DOHH2 (cell line): ENCODE data around the gene RASL12.
"Not testable (repeated sequence)": the region's sequence is repeated elsewhere in the genome, so short reads cannot be mapped to it uniquely, and the experiment has no call there.

Experiments
- H3F3A ChIP-seq: fragments of 200-600 bp; sonication (generic), shearing (Covaris generic); 2 replicates; pipeline ENCODE4 v1.6.0; 2016; ENCODE audit warnings: antibody characterized with exemption, mild to moderate bottlenecking; ENCODE audit not compliant: control insufficient read depth, insufficient read depth
- H3K27ac ChIP-seq: fragments of 200-600 bp; sonication (generic); 2 replicates; pipeline ENCODE4 v1.5.1; 2014; ENCODE audit warnings: low read depth, mild to moderate bottlenecking, low read length, moderate library complexity
- H3K27me3 ChIP-seq: fragments of 200-600 bp; sonication (generic); 2 replicates; pipeline ENCODE4 v1.6.1; 2014; ENCODE audit warnings: mild to moderate bottlenecking, low read length, mixed read lengths; ENCODE audit not compliant: control insufficient read depth
- H3K36me3 ChIP-seq: fragments of 200-600 bp; sonication (generic); 2 replicates; pipeline ENCODE4 v1.6.1; 2014; ENCODE audit warnings: mild to moderate bottlenecking, low read length, moderate library complexity, mixed read lengths; ENCODE audit not compliant: control insufficient read depth
- H3K4me1 ChIP-seq: fragments of 200-600 bp; sonication (generic); 2 replicates; pipeline ENCODE4 v1.6.1; 2014; ENCODE audit warnings: mild to moderate bottlenecking, low read length, mixed read lengths; ENCODE audit not compliant: control insufficient read depth
- H3K4me2 ChIP-seq: fragments of 200-600 bp; sonication (generic); 2 replicates; pipeline ENCODE4 v1.6.0; 2014; ENCODE audit warnings: mild to moderate bottlenecking, low read length, moderate library complexity
- H3K4me3 ChIP-seq: fragments of 200-600 bp; sonication (generic); 2 replicates; pipeline ENCODE4 v1.5.1; 2014; ENCODE audit warnings: mild to moderate bottlenecking, low read length, mixed read lengths
- H3K79me2 ChIP-seq: fragments of 200-600 bp; sonication (generic); 2 replicates; pipeline ENCODE4 v1.6.1; 2014; ENCODE audit warnings: mild to moderate bottlenecking, low read length, mixed read lengths; ENCODE audit not compliant: control insufficient read depth
- H3K9me2 ChIP-seq: fragments of 200-600 bp; sonication (generic); replicated peaks from 2 replicates; pipeline ENCODE4 v1.6.1; 2014; ENCODE audit warnings: mild to moderate bottlenecking, low read length, mixed read lengths; ENCODE audit not compliant: control insufficient read depth
- H3K9me3 ChIP-seq: fragments of 200-600 bp; sonication (generic); 2 replicates; pipeline ENCODE4 v1.6.1; 2014; ENCODE audit warnings: antibody characterized with exemption, low read length, mixed read lengths; ENCODE audit not compliant: control insufficient read depth, insufficient read depth
- H4K20me1 ChIP-seq: fragments of 200-600 bp; sonication (generic); 2 replicates; pipeline ENCODE4 v1.6.0; 2014; ENCODE audit warnings: low read depth, mild to moderate bottlenecking, antibody characterized with exemption, low read length, moderate library complexity; ENCODE audit not compliant: control insufficient read depth, insufficient read depth
- CTCF ChIP-seq: fragments of 200-600 bp; sonication (generic); IDR thresholded peaks from one replicate; pipeline ENCODE4 v1.5.1; 2014; ENCODE audit warnings: antibody characterized with exemption, mild to moderate bottlenecking, low read depth, low read length; ENCODE audit not compliant: poor library complexity, severe bottlenecking
- EZH2phosphoT487 ChIP-seq: fragments of 200-600 bp; sonication (generic); IDR thresholded peaks from 2 replicates; pipeline ENCODE4 v1.6.1; 2017; ENCODE audit warnings: borderline replicate concordance, mild to moderate bottlenecking, antibody characterized with exemption, low read length, moderate library complexity, mixed read lengths

Gene RASL12

DNA sequence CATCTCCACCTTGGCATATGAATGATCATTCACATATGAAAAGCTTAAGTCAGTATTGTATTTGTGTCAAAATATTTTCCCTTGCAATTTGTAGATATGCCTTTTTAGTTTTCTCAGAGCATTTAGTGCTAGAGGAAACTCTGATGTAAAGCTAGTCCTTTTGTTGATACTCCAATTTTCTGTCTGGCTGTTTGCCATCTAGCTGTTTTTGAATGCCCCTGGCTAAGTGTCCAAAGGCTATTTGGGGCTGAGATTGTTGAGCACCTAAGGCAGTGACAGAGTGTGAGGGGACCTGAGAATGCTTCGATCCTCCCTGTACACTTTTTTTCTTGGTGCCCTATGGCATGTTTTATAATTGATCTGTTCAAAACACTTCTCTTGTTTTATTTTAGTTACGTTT, 19.6 kb downstream of the RASL12 start:
- no peak overlapping the region for H3K4me3 ChIP-seq
- H3K27ac ChIP-seq, result no peak overlapping the region
- no peaks in the 10 kb centered on the region; the same call in 1 of the 2 replicates for H3K27me3 ChIP-seq
- H3K9me2 ChIP-seq, result no peaks in the 10 kb centered on the region
- H3K9me3 ChIP-seq, result no peaks in the 10 kb centered on the region
- peaks cover 18% of the 10 kb centered on the region for H3K4me1 ChIP-seq
- H3F3A ChIP-seq, result no peaks in the 10 kb centered on the region
- H3K79me2 ChIP-seq, result no peaks in the 10 kb centered on the region
- H3K4me2 ChIP-seq, result no peak overlapping the region
- H3K36me3 ChIP-seq, result no peaks in the 10 kb centered on the region
- no peaks in the 10 kb centered on the region for H4K20me1 ChIP-seq
- no peak for TF ChIP-seq EZH2phosphoT487
- TF ChIP-seq CTCF, result no peak

DNA sequence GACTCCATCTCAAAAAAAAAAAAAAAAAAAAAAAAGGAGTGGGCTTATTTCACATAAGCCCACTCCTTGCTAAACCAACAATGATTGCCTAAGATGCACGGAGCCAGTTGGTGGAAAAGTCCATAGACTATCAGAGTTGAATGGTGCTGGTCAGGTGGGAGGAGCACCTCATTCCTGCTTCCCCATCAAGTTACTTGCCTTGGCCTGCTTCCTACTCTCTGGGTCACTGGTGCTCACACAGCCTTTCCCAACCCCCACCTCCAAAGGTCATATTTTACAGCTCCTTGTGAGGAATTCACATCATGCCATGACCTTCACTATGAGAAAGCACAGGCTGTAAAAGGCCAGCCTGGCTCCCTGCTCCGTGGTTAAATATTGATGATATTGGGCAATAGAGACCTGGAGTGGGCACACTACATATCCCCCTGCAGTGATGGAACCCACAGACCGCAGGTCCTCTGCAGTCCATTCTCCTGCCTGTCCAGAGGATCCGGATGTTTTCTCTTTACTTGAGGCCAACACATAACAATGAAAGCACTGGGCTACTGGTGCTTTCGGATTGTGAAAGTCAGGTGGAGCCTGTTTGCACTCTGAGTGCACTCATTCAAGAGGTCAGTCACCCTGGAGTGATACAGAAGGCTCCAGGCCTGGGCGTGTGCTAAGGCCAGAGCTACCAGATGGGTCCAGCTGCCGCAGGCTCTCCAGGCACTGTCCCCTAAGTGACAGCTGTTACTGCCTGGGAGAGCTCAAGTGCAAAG, 22.9 kb downstream of the RASL12 start, which contains the start of gene SLC51B:
Gene SLC51B, plus strand, starts transcription at position 664 of the 758 bp plus-strand sequence. CDS start 4,618 bp downstream, outside the sequence.
- no peaks in the 10 kb centered on the region for H3K9me3 ChIP-seq
- H3K27ac ChIP-seq, result no peak within 1 kb of the TSS
- H3K36me3 ChIP-seq, result no peaks in the 10 kb centered on the region
- no peak within 1 kb of the TSS for H3K4me2 ChIP-seq
- H3K27me3 ChIP-seq, result peaks cover 9% of the 10 kb centered on the region
- H3K9me2 ChIP-seq, result no peaks in the 10 kb centered on the region
- no peak within 1 kb of the TSS for H3K4me3 ChIP-seq
- H4K20me1 ChIP-seq, result no peaks in the 10 kb centered on the region
- TF ChIP-seq CTCF, result no peak
- no peak for TF ChIP-seq EZH2phosphoT487
- H3K4me1 ChIP-seq, result peaks cover 10% of the 10 kb centered on the region
- no peaks in the 10 kb centered on the region for H3K79me2 ChIP-seq
- H3F3A ChIP-seq, result no peaks in the 10 kb centered on the region

GRCh38 chr15:65044218-65044617, 23.6 kb downstream of the RASL12 start:
- not testable (repeated sequence) for H4K20me1 ChIP-seq, H3K27me3 ChIP-seq, H3K4me2 ChIP-seq, H3K4me1 ChIP-seq, H3K9me3 ChIP-seq, H3F3A ChIP-seq, H3K27ac ChIP-seq, H3K79me2 ChIP-seq, H3K4me3 ChIP-seq, H3K9me2 ChIP-seq, H3K36me3 ChIP-seq

DNA sequence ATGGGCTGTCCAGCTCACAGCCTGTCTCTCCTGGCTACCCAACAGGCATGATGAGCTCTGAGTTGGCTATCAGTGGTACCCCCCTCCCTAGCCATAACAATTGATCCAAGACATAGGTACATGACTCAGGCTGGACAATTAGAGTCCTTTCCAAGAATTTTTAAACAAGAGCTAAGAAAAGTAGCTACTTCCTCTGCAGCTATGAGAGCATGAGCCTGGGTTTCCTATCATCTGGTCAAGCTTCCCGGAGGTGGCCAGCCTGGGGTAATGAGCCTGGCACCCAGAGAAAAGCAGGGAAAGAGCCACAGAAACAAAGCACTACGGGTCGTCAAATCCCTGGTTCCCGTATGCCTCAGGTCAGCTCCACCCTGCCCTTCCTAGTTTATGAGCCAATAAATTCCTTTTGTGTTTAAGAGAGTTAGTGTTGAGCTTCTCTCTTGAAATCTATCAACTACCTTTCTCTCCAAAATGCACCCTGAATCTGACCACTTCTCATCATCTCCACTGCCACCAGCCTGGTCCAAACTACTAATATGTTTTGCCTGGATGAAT, 24.9 kb downstream of the RASL12 start:
- H3K4me2 ChIP-seq, result no peak overlapping the region
- H3K9me3 ChIP-seq, result no peaks in the 10 kb centered on the region
- no peaks in the 10 kb centered on the region for H3K79me2 ChIP-seq
- no peaks in the 10 kb centered on the region for H3K4me1 ChIP-seq
- no peaks in the 10 kb centered on the region for H3K36me3 ChIP-seq
- peaks cover 9% of the 10 kb centered on the region for H3K27me3 ChIP-seq
- no peaks in the 10 kb centered on the region for H3F3A ChIP-seq
- TF ChIP-seq CTCF, result no peak
- TF ChIP-seq EZH2phosphoT487, result no peak
- H3K9me2 ChIP-seq, result no peaks in the 10 kb centered on the region
- no peak overlapping the region for H3K27ac ChIP-seq
- H4K20me1 ChIP-seq, result no peaks in the 10 kb centered on the region
- H3K4me3 ChIP-seq, result no peak overlapping the region
